ENCODE measurements around the gene FRMD4B.
A peak's percentile ranks its signal among the peaks of the same experiment; 100 is the strongest.

Gene FRMD4B

GRCh38 chr3:69126999-69127398 lies 258.9 kb downstream of the FRMD4B start:
- DNase-seq (ENCODE audit: low spot score), result no peak

GRCh38 chr3:69126216-69126615 lies 259.7 kb downstream of the FRMD4B start:
- no peak for DNase-seq (ENCODE audit: low spot score)

GRCh38 chr3:69122403-69122802 lies 263.5 kb downstream of the FRMD4B start, which contains the start of gene LMOD3:
Gene LMOD3 (minus strand): TSS chr3:69122595. CDS start chr3:69122386, 209 bp downstream.
- no peak for DNase-seq (ENCODE audit: low spot score)

GRCh38 chr3:69121950-69122349 lies 263.9 kb downstream of the FRMD4B start:
- no peak for DNase-seq (ENCODE audit: low spot score)

GRCh38 chr3:69121513-69121912 lies 264.4 kb downstream of the FRMD4B start:
- DNase-seq (ENCODE audit: low spot score), result no peak

GRCh38 chr3:69120879-69121464 lies 264.9 kb downstream of the FRMD4B start:
- peak; percentile 80 for DNase-seq (ENCODE audit: low spot score)

Measured in hematopoietic multipotent progenitor cell treated with erythropoietin and hydrocortisone succinate and interleukin-3 and kit ligand, for 15 days (in vitro differentiated cells).